ENCODE measurements around the gene ACSL1. TPM values are rescaled to one million over a fixed set of nuclear protein-coding genes. Genes with fewer than 3 reads are reported as not detected.

The ACSL1 gene
- total and polyA plus RNA-seq, 9 of the 15 experiments (the other 6 are each of a cell fraction or from before 2014, with no cell fraction given): 6.7 to 24.1 (median 15.0) TPM

- peak; percentile 93 for TF ChIP-seq E2F4 (CRISPR knock-in tag; IDR thresholded peaks at IDR 0.05; ENCODE audit: low read depth)
- peak; percentile 83 for TF ChIP-seq RBBP5 (IDR thresholded peaks at IDR 0.05; ENCODE audit: borderline replicate concordance, insufficient read depth, low read length, poor library complexity, severe bottlenecking)
- no peak for TF ChIP-seq SMARCC2 (IDR thresholded peaks at IDR 0.05; ENCODE audit: low read depth)
- no peak for TF ChIP-seq SMARCA5 (IDR thresholded peaks at IDR 0.05)
- no peak for TF ChIP-seq PCBP2 (IDR thresholded peaks at IDR 0.05; ENCODE audit: low read depth, low read length, poor library complexity, severe bottlenecking)
- TF ChIP-seq ZNF696 (CRISPR knock-in tag; conservative IDR thresholded peaks at IDR 0.05): no peak
- TF ChIP-seq, protein P1, sequence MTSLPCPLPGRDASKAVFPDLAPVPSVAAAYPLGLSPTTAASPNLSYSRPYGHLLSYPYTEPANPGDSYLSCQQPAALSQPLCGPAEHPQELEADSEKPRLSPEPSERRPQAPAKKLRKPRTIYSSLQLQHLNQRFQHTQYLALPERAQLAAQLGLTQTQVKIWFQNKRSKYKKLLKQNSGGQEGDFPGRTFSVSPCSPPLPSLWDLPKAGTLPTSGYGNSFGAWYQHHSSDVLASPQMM (CRISPR knock-in tag; IDR thresholded peaks at IDR 0.05): no peak
- TF ChIP-seq PTBP1 (IDR thresholded peaks at IDR 0.05; ENCODE audit: low read depth, low read length): no peak
- TF ChIP-seq GABPA (tag; conservative IDR thresholded peaks at IDR 0.05; ENCODE audit: low read depth): peak; percentile 16; the same call in 1 of the 2 replicates
- TF ChIP-seq NR2C1 (IDR thresholded peaks at IDR 0.05): no peak
- no peak for TF ChIP-seq NR2C1 (tag; IDR thresholded peaks at IDR 0.05)
- TF ChIP-seq ZNF707 (CRISPR knock-in tag; conservative IDR thresholded peaks at IDR 0.05): no peak
- peak; percentile 78 for TF ChIP-seq SMAD1 (IDR thresholded peaks at IDR 0.05; ENCODE audit: low read depth, low read length, partially characterized antibody)
- TF ChIP-seq CHD4 (IDR thresholded peaks at IDR 0.05; ENCODE audit: insufficient read depth, insufficient replicate concordance, low read depth, low read length, poor library complexity, severe bottlenecking): no peak
- TF ChIP-seq MEIS2 (IDR thresholded peaks at IDR 0.05; ENCODE audit: partially characterized antibody): peak; percentile 88
- TF ChIP-seq, protein P2, sequence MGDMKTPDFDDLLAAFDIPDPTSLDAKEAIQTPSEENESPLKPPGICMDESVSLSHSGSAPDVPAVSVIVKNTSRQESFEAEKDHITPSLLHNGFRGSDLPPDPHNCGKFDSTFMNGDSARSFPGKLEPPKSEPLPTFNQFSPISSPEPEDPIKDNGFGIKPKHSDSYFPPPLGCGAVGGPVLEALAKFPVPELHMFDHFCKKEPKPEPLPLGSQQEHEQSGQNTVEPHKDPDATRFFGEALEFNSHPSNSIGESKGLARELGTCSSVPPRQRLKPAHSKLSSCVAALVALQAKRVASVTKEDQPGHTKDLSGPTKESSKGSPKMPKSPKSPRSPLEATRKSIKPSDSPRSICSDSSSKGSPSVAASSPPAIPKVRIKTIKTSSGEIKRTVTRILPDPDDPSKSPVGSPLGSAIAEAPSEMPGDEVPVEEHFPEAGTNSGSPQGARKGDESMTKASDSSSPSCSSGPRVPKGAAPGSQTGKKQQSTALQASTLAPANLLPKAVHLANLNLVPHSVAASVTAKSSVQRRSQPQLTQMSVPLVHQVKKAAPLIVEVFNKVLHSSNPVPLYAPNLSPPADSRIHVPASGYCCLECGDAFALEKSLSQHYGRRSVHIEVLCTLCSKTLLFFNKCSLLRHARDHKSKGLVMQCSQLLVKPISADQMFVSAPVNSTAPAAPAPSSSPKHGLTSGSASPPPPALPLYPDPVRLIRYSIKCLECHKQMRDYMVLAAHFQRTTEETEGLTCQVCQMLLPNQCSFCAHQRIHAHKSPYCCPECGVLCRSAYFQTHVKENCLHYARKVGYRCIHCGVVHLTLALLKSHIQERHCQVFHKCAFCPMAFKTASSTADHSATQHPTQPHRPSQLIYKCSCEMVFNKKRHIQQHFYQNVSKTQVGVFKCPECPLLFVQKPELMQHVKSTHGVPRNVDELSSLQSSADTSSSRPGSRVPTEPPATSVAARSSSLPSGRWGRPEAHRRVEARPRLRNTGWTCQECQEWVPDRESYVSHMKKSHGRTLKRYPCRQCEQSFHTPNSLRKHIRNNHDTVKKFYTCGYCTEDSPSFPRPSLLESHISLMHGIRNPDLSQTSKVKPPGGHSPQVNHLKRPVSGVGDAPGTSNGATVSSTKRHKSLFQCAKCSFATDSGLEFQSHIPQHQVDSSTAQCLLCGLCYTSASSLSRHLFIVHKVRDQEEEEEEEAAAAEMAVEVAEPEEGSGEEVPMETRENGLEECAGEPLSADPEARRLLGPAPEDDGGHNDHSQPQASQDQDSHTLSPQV (IDR thresholded peaks at IDR 0.05): 0 out of 2 replicates have a peak, but pooled peaks have one; percentile 17
- TF ChIP-seq, protein P3, sequence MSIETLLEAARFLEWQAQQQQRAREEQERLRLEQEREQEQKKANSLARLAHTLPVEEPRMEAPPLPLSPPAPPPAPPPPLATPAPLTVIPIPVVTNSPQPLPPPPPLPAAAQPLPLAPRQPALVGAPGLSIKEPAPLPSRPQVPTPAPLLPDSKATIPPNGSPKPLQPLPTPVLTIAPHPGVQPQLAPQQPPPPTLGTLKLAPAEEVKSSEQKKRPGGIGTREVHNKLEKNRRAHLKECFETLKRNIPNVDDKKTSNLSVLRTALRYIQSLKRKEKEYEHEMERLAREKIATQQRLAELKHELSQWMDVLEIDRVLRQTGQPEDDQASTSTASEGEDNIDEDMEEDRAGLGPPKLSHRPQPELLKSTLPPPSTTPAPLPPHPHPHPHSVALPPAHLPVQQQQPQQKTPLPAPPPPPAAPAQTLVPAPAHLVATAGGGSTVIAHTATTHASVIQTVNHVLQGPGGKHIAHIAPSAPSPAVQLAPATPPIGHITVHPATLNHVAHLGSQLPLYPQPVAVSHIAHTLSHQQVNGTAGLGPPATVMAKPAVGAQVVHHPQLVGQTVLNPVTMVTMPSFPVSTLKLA (conservative IDR thresholded peaks at IDR 0.05): peak; percentile 99
- TF ChIP-seq PHTF2 (CRISPR knock-in tag; IDR thresholded peaks at IDR 0.05): no peak
- peak; percentile 65 to 91; a peak in 3 of 4 replicates for TF ChIP-seq NONO (IDR thresholded peaks at IDR 0.05; ENCODE audit: low read depth in 2 of 2, low read length in 1 of 2)
Observed at GRCh38 chr4:184733654-184734524, 91.9 kb downstream of the ACSL1 start, which contains the start of gene CENPU (continued).

Measured in K562 (cell line).